Memory B cell (primary cell): ENCODE measurements around the gene ULBP1.
"Not testable (repeated sequence)": the region's sequence is repeated elsewhere in the genome, so short reads cannot be mapped to it uniquely, and the experiment has no call there.

ENCODE experiments used
- ATAC-seq: fragments of 150-1000 bp; cut with Tn5 transposase; 2 replicates; pipeline ENCODE4 v1.10.0; 2021; ENCODE audit warnings: low read depth, mild to moderate bottlenecking, moderate library complexity
- DNase-seq, 2 donors: peaks; one replicate each; pipeline ENCODE4 v3.0.0; 2022; ENCODE audit warnings: low spot score in 2 of 2
- H3K27ac Mint-ChIP-seq: one replicate; pipeline ENCODE4 v1.8.0; 2022; ENCODE audit warnings: mild to moderate bottlenecking, moderate library complexity, mixed read lengths
- H3K27me3 Mint-ChIP-seq: one replicate; pipeline ENCODE4 v1.8.0; 2022; ENCODE audit warnings: mixed read lengths
- H3K36me3 Mint-ChIP-seq: one replicate; pipeline ENCODE4 v1.8.0; 2022; ENCODE audit warnings: mild to moderate bottlenecking, mixed read lengths
- H3K4me1 Mint-ChIP-seq: one replicate; pipeline ENCODE4 v1.8.0; 2022; ENCODE audit warnings: mixed read lengths
- H3K4me3 Mint-ChIP-seq: one replicate; pipeline ENCODE4 v1.8.0; 2022; ENCODE audit warnings: mild to moderate bottlenecking, moderate library complexity, mixed read lengths
- H3K9me3 Mint-ChIP-seq: one replicate; pipeline ENCODE4 v1.8.0; 2022; ENCODE audit warnings: mixed read lengths

Gene ULBP1

GRCh38 chr6:149963462-149964307, at the start of gene ULBP1:
Gene ULBP1, plus strand, starts transcription at chr6:149963943. Its CDS starts 107 bp downstream, at chr6:149964050.
- peak; percentile 61 to 70 for DNase-seq
- peaks cover 42% of the 10 kb centered on the region for H3K27me3 Mint-ChIP-seq
- H3K36me3 Mint-ChIP-seq, result peaks cover 4% of the 10 kb centered on the region
- H3K9me3 Mint-ChIP-seq, result no peaks in the 10 kb centered on the region
- H3K4me3 Mint-ChIP-seq, result peak within 1 kb of the TSS; percentile 84
- peak within 1 kb of the TSS; percentile 92 for H3K27ac Mint-ChIP-seq
- peak; percentile 74 for ATAC-seq
- H3K4me1 Mint-ChIP-seq, result peaks cover 25% of the 10 kb centered on the region

GRCh38 chr6:149915970-149916865, 47.5 kb upstream of the ULBP1 start:
- H3K27ac Mint-ChIP-seq, result no peak overlapping the region
- no peaks in the 10 kb centered on the region for H3K4me1 Mint-ChIP-seq
- ATAC-seq (no peak), DNase-seq (no peak)
- no peak overlapping the region for H3K4me3 Mint-ChIP-seq
- peaks cover 21% of the 10 kb centered on the region for H3K27me3 Mint-ChIP-seq
- no peaks in the 10 kb centered on the region for H3K9me3 Mint-ChIP-seq
- no peaks in the 10 kb centered on the region for H3K36me3 Mint-ChIP-seq

GRCh38 chr6:149917679-149918078, 46.1 kb upstream of the ULBP1 start:
- no peaks in the 10 kb centered on the region for H3K9me3 Mint-ChIP-seq
- no peak overlapping the region for H3K4me3 Mint-ChIP-seq
- peaks cover 29% of the 10 kb centered on the region for H3K27me3 Mint-ChIP-seq
- H3K27ac Mint-ChIP-seq, result no peak overlapping the region
- peaks cover 6% of the 10 kb centered on the region for H3K4me1 Mint-ChIP-seq
- H3K36me3 Mint-ChIP-seq, result no peaks in the 10 kb centered on the region
- ATAC-seq (peak; percentile 21), DNase-seq (no peak)

- Mint-ChIP-seq H3K4me1 (peaks cover 12% of the 10 kb centered on the region), H3K4me3 (no peak overlapping the region), H3K9me3 (no peaks in the 10 kb centered on the region), H3K27me3 (peaks cover 32% of the 10 kb centered on the region), H3K36me3 (no peaks in the 10 kb centered on the region), H3K27ac (no peak overlapping the region)
- no peak for DNase-seq
- no peak for ATAC-seq
Measured at GRCh38 chr6:149918151-149918905, 45.4 kb upstream of the ULBP1 start.

- not testable (repeated sequence) for H3K36me3 Mint-ChIP-seq, H3K27ac Mint-ChIP-seq, H3K9me3 Mint-ChIP-seq, H3K4me3 Mint-ChIP-seq, DNase-seq, ATAC-seq
- Mint-ChIP-seq H3K27me3 (peaks cover 31% of the 10 kb centered on the region), H3K4me1 (peaks cover 15% of the 10 kb centered on the region)
Measured at GRCh38 chr6:149919126-149919833, 44.5 kb upstream of the ULBP1 start.

GRCh38 chr6:149919834-149920225, 43.9 kb upstream of the ULBP1 start:
- ATAC-seq, result no peak
- no peak overlapping the region for H3K27ac Mint-ChIP-seq
- peaks cover 15% of the 10 kb centered on the region for H3K4me1 Mint-ChIP-seq
- H3K4me3 Mint-ChIP-seq, result no peak overlapping the region
- H3K9me3 Mint-ChIP-seq, result no peaks in the 10 kb centered on the region
- peaks cover 35% of the 10 kb centered on the region for H3K27me3 Mint-ChIP-seq
- no peak for DNase-seq
- H3K36me3 Mint-ChIP-seq, result no peaks in the 10 kb centered on the region

- no peak for DNase-seq
- Mint-ChIP-seq H3K36me3 (no peaks in the 10 kb centered on the region), H3K27me3 (peaks cover 39% of the 10 kb centered on the region), H3K9me3 (no peaks in the 10 kb centered on the region), H3K27ac (no peak overlapping the region), H3K4me1 (peaks cover 17% of the 10 kb centered on the region), H3K4me3 (no peak overlapping the region)
- no peak for ATAC-seq
Measured at GRCh38 chr6:149921361-149921760, 42.4 kb upstream of the ULBP1 start.

- not testable (repeated sequence) for DNase-seq
- Mint-ChIP-seq H3K27me3 (peaks cover 40% of the 10 kb centered on the region), H3K4me3 (peak overlapping the region; percentile 17)
Measured at GRCh38 chr6:149922091-149922490, 41.7 kb upstream of the ULBP1 start.

GRCh38 chr6:149922642-149923326, 41.0 kb upstream of the ULBP1 start, which contains the start of gene RAET1G:
Gene RAET1G, minus strand, starts transcription at chr6:149923121. Its CDS starts 111 bp downstream, at chr6:149923010.
- Mint-ChIP-seq H3K4me3 (peak within 1 kb of the TSS; percentile 79), H3K9me3 (no peaks in the 10 kb centered on the region), H3K36me3 (no peaks in the 10 kb centered on the region), H3K4me1 (peaks cover 18% of the 10 kb centered on the region), H3K27me3 (peaks cover 45% of the 10 kb centered on the region), H3K27ac (no peak within 1 kb of the TSS)
- ATAC-seq, result peak; percentile 91
- DNase-seq, result peak; percentile 61 to 64

More at GRCh38 chr6:149922091-149922490, 41.7 kb upstream of the ULBP1 start:
- not testable (repeated sequence) for ATAC-seq, H3K9me3 Mint-ChIP-seq, H3K27ac Mint-ChIP-seq, H3K36me3 Mint-ChIP-seq
- H3K4me1 Mint-ChIP-seq, result peaks cover 18% of the 10 kb centered on the region

- Mint-ChIP-seq H3K36me3 (no peaks in the 10 kb centered on the region), H3K27me3 (peaks cover 49% of the 10 kb centered on the region), H3K4me3 (peak overlapping the region; percentile 79), H3K4me1 (peaks cover 18% of the 10 kb centered on the region), H3K27ac (no peak overlapping the region), H3K9me3 (no peaks in the 10 kb centered on the region)
- no peak for DNase-seq
- ATAC-seq, result peak; percentile 2
Measured at GRCh38 chr6:149923327-149923986, 40.3 kb upstream of the ULBP1 start.

- H3K4me1 Mint-ChIP-seq, result peaks cover 18% of the 10 kb centered on the region
- H3K27ac Mint-ChIP-seq, result no peak overlapping the region
- H3K9me3 Mint-ChIP-seq, result no peaks in the 10 kb centered on the region
- no peaks in the 10 kb centered on the region for H3K36me3 Mint-ChIP-seq
- DNase-seq (no peak), ATAC-seq (no peak)
- no peak overlapping the region for H3K4me3 Mint-ChIP-seq
- H3K27me3 Mint-ChIP-seq, result peaks cover 51% of the 10 kb centered on the region
Measured at GRCh38 chr6:149924206-149924932, 39.4 kb upstream of the ULBP1 start.

GRCh38 chr6:149924933-149925252, 38.9 kb upstream of the ULBP1 start:
- ATAC-seq (no peak), DNase-seq (no peak)
- Mint-ChIP-seq H3K4me3 (no peak overlapping the region), H3K4me1 (peaks cover 18% of the 10 kb centered on the region), H3K9me3 (no peaks in the 10 kb centered on the region), H3K36me3 (no peaks in the 10 kb centered on the region), H3K27me3 (peaks cover 48% of the 10 kb centered on the region), H3K27ac (no peak overlapping the region)
